ENCODE measurements around the gene DUSP1.

DNA sequence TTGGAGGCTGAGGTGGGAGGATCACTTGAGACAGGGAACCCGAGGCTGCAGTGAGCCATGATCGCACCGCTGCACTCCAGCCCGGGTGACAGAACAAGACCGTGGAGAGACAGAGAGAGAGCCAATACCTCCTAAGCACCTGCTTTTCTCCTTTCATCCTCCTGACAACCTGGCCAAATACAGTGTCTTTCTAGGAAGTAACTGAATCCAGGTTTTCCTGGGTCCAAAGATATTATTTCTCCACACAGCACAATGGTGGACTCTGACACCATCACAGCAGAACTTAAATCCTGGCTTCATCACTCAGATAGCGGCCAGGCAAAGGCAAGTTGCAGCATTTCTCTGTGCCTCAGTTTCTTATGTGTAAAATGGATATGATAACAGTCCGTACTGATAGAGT lies 21.9 kb downstream of the DUSP1 start:
- TF ChIP-seq GATA2 (IDR thresholded peaks at IDR 0.05; ENCODE audit: low read depth, low read length) (no peak), GATA3 (IDR thresholded peaks at IDR 0.05; ENCODE audit: low read depth, low read length) (no peak)
